GM23338 (cell line): ENCODE results near the gene KRT7. TPM values are rescaled to one million over a fixed set of nuclear protein-coding genes. Genes with fewer than 3 reads are reported as not detected.
A peak's percentile ranks its signal among the peaks of the same experiment; 100 is the strongest.

ENCODE experiments used
- ATAC-seq: fragments of 200-7000 bp; cut with Tn5 transposase; 3 replicates; pipeline ENCODE4 v1.9.1; 2020
- DNase-seq: peaks from one replicate; pipeline ENCODE4 v3.0.0-alpha.2; 2015; ENCODE audit warnings: low spot score
- H2AFZ ChIP-seq: fragments of 200-600 bp; sonication (generic); 2 replicates; pipeline ENCODE4 v1.8.0; 2016; ENCODE audit warnings: antibody characterized with exemption, mild to moderate bottlenecking, moderate library complexity
- H3F3A ChIP-seq: fragments of 200-600 bp; sonication (generic); replicated peaks from 2 replicates; pipeline ENCODE4 v1.8.0; 2017; ENCODE audit warnings: antibody characterized with exemption, mixed run types, low read depth
- H3K27ac ChIP-seq: fragments of 200-600 bp; sonication (generic); 2 replicates; pipeline ENCODE4 v1.6.1; 2016; ENCODE audit warnings: low read depth
- H3K27me3 ChIP-seq: fragments of 200-600 bp; sonication (generic); 2 replicates; pipeline ENCODE4 v1.8.0; 2016; ENCODE audit warnings: mild to moderate bottlenecking, mixed run types, moderate library complexity; ENCODE audit not compliant: insufficient read depth
- H3K36me3 ChIP-seq: fragments of 200-600 bp; sonication (generic); 2 replicates; pipeline ENCODE4 v1.8.0; 2016; ENCODE audit warnings: mild to moderate bottlenecking; ENCODE audit not compliant: insufficient read depth
- H3K4me1 ChIP-seq: fragments of 200-600 bp; sonication (generic); 2 replicates; pipeline ENCODE4 v1.8.0; 2016; ENCODE audit warnings: mild to moderate bottlenecking, moderate library complexity; ENCODE audit not compliant: insufficient read depth
- H3K4me2 ChIP-seq: fragments of 200-600 bp; sonication (generic); 2 replicates; pipeline ENCODE4 v1.7.1; 2017; ENCODE audit warnings: mixed run types
- H3K4me3 ChIP-seq: fragments of 200-600 bp; sonication (generic); 2 replicates; pipeline ENCODE4 v1.6.1; 2016; ENCODE audit warnings: mixed run types
- H3K79me2 ChIP-seq: fragments of 200-600 bp; sonication (generic); replicated peaks from 2 replicates; pipeline ENCODE4 v1.8.0; 2017; ENCODE audit warnings: mild to moderate bottlenecking; ENCODE audit not compliant: insufficient read depth
- H3K9me2 ChIP-seq: fragments of 200-600 bp; sonication (generic); 2 replicates; pipeline ENCODE4 v1.8.0; 2017; ENCODE audit not compliant: insufficient read depth
- H4K20me1 ChIP-seq: fragments of 200-600 bp; sonication (generic); replicated peaks from 2 replicates; pipeline ENCODE4 v1.8.0; 2017; ENCODE audit warnings: mild to moderate bottlenecking; ENCODE audit not compliant: insufficient read depth
- H3K27ac Mint-ChIP-seq: 2 replicates; pipeline ENCODE4 v1.8.0; 2020; ENCODE audit warnings: inconsistent platforms, mild to moderate bottlenecking, moderate library complexity, mixed read lengths
- H3K27me3 Mint-ChIP-seq: 3 replicates; pipeline ENCODE4 v1.8.0; 2022; ENCODE audit warnings: low read depth, mild to moderate bottlenecking, moderate library complexity, mixed read lengths, inconsistent platforms; ENCODE audit not compliant: insufficient read depth, poor library complexity
- H3K36me3 Mint-ChIP-seq: 3 replicates; pipeline ENCODE4 v1.8.0; 2021; ENCODE audit warnings: low read depth, mild to moderate bottlenecking, inconsistent platforms, moderate library complexity, mixed read lengths
- H3K4me1 Mint-ChIP-seq: 3 replicates; pipeline ENCODE4 v1.8.0; 2020; ENCODE audit warnings: mild to moderate bottlenecking, inconsistent platforms, mixed read lengths
- H3K4me3 Mint-ChIP-seq: 3 replicates; pipeline ENCODE4 v1.8.0; 2021; ENCODE audit warnings: moderate library complexity, mild to moderate bottlenecking, inconsistent platforms, mixed read lengths
- H3K9me3 Mint-ChIP-seq: 3 replicates; pipeline ENCODE4 v1.8.0; 2020; ENCODE audit warnings: moderate library complexity, mild to moderate bottlenecking, inconsistent platforms, mixed read lengths
- CREB1 ChIP-seq: fragments of 250-450 bp; sonication (Bioruptor Pico); IDR thresholded peaks from 2 replicates; pipeline ENCODE4 v1.5.0; 2020; ENCODE audit warnings: low read depth, mild to moderate bottlenecking, moderate library complexity
- EZH2phosphoT487 ChIP-seq: fragments of 200-600 bp; sonication (generic); IDR thresholded peaks from one replicate; pipeline ENCODE4 v1.8.1; 2018; ENCODE audit warnings: antibody characterized with exemption; ENCODE audit not compliant: unreplicated experiment
- JUNB ChIP-seq: IDR thresholded peaks from one replicate; pipeline ENCODE4 v1.6.1; 2016; ENCODE audit warnings: antibody characterized with exemption; ENCODE audit not compliant: unreplicated experiment
- NANOG ChIP-seq: IDR thresholded peaks from 2 replicates; pipeline ENCODE4 v1.6.1; 2016; ENCODE audit warnings: antibody characterized with exemption, borderline replicate concordance
- POLR2AphosphoS5 ChIP-seq: IDR thresholded peaks from 2 replicates; pipeline ENCODE4 v1.6.1; 2016; ENCODE audit warnings: antibody characterized with exemption, low read depth
- STAT1 ChIP-seq: IDR thresholded peaks from one replicate; pipeline ENCODE4 v1.6.1; 2016; ENCODE audit warnings: antibody characterized with exemption; ENCODE audit not compliant: unreplicated experiment
- ZNF114 ChIP-seq: fragments of 250-450 bp; sonication (Bioruptor Pico); IDR thresholded peaks from 2 replicates; pipeline ENCODE4 v1.5.0; 2020; ENCODE audit warnings: mild to moderate bottlenecking, moderate library complexity
- ZNF331 ChIP-seq: fragments of 250-450 bp; sonication (Bioruptor Pico); IDR thresholded peaks from 2 replicates; pipeline ENCODE4 v1.5.0; 2020; ENCODE audit warnings: low read depth, mild to moderate bottlenecking, moderate library complexity
- polyA plus RNA-seq: library from polyadenylated mRNA; unstranded; fragments of >200 nt; fragmentation: Nextera tagmentation; extraction: Ambion mirVana; gene quantifications from 2 replicates; pipeline ENCODE4 v1.2.1, GENCODE V29; 2016
- total RNA-seq: library from RNA; depleted of rRNA; stranded (reverse); fragments of >200 nt; shearing (Covaris generic); gene quantifications from 2 replicates; pipeline ENCODE4 v1.2.3, GENCODE V29; 2014
- TF ChIP-seq, protein P1 (sequence below), 2 experiments: fragments of 200-600 bp in 1 of 2; sonication (generic) in 1 of 2; conservative IDR thresholded peaks; 2 replicates each; pipeline versions ENCODE4 v1.5.1 to v1.6.1; 2016 to 2017; ENCODE audit warnings: antibody characterized with exemption in 2 of 2, low read depth in 2 of 2, mild to moderate bottlenecking in 2 of 2, moderate library complexity in 1 of 2
- TF ChIP-seq, protein P2 (sequence below): IDR thresholded peaks from one replicate; pipeline ENCODE4 v1.6.1; 2018; ENCODE audit warnings: antibody characterized with exemption; ENCODE audit not compliant: unreplicated experiment

KRT7 gene
- total and polyA plus RNA-seq, 2 experiments from 2014 or later = 6.5 to 9.4 TPM

DNA sequence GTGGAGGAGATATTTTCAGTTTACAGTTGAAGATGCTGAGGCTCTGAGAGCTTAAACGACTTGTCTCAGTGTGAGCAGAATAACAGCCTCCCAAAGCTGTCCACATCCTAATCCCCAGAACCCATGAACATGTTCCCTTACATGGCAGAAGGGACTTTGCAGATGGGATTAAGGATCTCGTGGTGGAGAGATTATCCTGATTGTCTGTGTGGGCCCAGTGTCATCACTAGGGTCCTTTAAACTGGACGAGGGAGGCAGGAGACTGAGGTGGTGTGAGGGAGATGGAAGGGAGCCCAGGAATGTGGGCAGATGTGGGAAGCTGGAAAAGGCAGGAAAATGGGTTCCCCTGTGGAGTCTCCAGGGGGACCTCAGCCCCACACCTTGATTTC is 31.6 kb upstream of the KRT7 start:
- Histone ChIP-seq H3F3A (no peaks in the 10 kb centered on the region), H3K9me2 (no peaks in the 10 kb centered on the region), H3K27ac (no peak overlapping the region), H2AFZ (peak overlapping the region; percentile 69; the same call in 1 of the 2 replicates), H4K20me1 (no peaks in the 10 kb centered on the region), H3K27me3 (no peaks in the 10 kb centered on the region), H3K4me3 (no peak overlapping the region), H3K4me1 (peaks cover 5% of the 10 kb centered on the region), H3K4me2 (no peak overlapping the region), H3K79me2 (no peaks in the 10 kb centered on the region), H3K36me3 (no peaks in the 10 kb centered on the region)
- ATAC-seq (no peak), DNase-seq (no peak)
- H3K36me3 Mint-ChIP-seq = no peaks in the 10 kb centered on the region
- no peaks in the 10 kb centered on the region for H3K9me3 Mint-ChIP-seq
- no peak for TF ChIP-seq STAT1
- no peak for TF ChIP-seq JUNB
- TF ChIP-seq, protein P1, sequence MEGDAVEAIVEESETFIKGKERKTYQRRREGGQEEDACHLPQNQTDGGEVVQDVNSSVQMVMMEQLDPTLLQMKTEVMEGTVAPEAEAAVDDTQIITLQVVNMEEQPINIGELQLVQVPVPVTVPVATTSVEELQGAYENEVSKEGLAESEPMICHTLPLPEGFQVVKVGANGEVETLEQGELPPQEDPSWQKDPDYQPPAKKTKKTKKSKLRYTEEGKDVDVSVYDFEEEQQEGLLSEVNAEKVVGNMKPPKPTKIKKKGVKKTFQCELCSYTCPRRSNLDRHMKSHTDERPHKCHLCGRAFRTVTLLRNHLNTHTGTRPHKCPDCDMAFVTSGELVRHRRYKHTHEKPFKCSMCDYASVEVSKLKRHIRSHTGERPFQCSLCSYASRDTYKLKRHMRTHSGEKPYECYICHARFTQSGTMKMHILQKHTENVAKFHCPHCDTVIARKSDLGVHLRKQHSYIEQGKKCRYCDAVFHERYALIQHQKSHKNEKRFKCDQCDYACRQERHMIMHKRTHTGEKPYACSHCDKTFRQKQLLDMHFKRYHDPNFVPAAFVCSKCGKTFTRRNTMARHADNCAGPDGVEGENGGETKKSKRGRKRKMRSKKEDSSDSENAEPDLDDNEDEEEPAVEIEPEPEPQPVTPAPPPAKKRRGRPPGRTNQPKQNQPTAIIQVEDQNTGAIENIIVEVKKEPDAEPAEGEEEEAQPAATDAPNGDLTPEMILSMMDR (conservative IDR thresholded peaks at IDR 0.05; ENCODE audit: low read depth in 2 of 2) = no peak
- TF ChIP-seq ZNF114 (CRISPR knock-in tag) = no peak
- H3K4me1 Mint-ChIP-seq = peaks cover 25% of the 10 kb centered on the region
- no peak overlapping the region for H3K4me3 Mint-ChIP-seq
- H3K27me3 Mint-ChIP-seq = peaks cover 4% of the 10 kb centered on the region
- no peak overlapping the region for H3K27ac Mint-ChIP-seq

DNA sequence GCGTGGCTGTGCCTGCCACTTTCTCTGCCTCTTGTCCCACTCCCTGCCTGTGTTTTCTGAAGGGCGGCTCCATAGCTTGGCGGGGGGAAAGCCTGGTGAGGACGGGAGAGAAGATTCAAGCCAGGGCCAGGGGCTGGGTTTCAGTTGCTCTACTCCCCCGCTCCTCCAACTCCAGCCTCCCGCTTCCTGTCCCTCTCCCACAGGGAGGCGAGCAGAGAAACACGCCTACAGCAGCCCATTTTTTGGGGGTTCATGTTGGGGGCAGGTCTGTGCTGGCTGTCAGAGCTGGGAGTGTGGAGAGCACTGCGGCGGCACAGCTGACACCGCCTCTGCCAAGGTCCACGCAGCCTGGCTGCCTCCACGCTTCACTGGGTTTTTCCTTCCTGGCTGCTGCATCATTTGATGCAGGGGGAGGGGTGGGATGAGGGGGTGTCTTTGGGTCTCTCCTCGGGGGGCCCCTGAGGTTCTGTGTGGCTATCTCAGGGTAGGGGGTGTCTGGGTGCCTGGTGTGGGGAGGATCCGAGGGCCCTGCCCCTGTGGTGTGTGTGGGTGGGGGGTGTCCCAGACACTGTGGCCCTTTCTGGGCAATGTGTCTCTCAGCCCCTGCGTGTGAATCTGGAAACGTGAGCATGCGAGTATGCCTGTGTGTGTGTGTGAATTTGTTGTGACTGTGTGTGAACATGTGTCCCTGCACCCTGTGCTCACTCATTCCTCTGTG is 30.5 kb upstream of the KRT7 start:
- peaks cover 25% of the 10 kb centered on the region for H3K4me1 Mint-ChIP-seq
- TF ChIP-seq POLR2AphosphoS5 = no peak
- no peak for TF ChIP-seq EZH2phosphoT487
- TF ChIP-seq, protein P1 (conservative IDR thresholded peaks at IDR 0.05; ENCODE audit: low read depth in 2 of 2) = no peak
- TF ChIP-seq ZNF331 = no peak
- TF ChIP-seq NANOG = no peak
- no peak for TF ChIP-seq CREB1 (CRISPR knock-in tag)
- TF ChIP-seq, protein P2, sequence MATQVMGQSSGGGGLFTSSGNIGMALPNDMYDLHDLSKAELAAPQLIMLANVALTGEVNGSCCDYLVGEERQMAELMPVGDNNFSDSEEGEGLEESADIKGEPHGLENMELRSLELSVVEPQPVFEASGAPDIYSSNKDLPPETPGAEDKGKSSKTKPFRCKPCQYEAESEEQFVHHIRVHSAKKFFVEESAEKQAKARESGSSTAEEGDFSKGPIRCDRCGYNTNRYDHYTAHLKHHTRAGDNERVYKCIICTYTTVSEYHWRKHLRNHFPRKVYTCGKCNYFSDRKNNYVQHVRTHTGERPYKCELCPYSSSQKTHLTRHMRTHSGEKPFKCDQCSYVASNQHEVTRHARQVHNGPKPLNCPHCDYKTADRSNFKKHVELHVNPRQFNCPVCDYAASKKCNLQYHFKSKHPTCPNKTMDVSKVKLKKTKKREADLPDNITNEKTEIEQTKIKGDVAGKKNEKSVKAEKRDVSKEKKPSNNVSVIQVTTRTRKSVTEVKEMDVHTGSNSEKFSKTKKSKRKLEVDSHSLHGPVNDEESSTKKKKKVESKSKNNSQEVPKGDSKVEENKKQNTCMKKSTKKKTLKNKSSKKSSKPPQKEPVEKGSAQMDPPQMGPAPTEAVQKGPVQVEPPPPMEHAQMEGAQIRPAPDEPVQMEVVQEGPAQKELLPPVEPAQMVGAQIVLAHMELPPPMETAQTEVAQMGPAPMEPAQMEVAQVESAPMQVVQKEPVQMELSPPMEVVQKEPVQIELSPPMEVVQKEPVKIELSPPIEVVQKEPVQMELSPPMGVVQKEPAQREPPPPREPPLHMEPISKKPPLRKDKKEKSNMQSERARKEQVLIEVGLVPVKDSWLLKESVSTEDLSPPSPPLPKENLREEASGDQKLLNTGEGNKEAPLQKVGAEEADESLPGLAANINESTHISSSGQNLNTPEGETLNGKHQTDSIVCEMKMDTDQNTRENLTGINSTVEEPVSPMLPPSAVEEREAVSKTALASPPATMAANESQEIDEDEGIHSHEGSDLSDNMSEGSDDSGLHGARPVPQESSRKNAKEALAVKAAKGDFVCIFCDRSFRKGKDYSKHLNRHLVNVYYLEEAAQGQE = no peak

More for the DNA sequence above, 30.5 kb upstream of the KRT7 start:
- Histone ChIP-seq H3K79me2 (no peaks in the 10 kb centered on the region), H3K4me2 (no peak overlapping the region), H3K4me3 (no peak overlapping the region), H3K27ac (no peak overlapping the region), H4K20me1 (no peaks in the 10 kb centered on the region), H3K9me2 (no peaks in the 10 kb centered on the region), H3K27me3 (no peaks in the 10 kb centered on the region), H3K4me1 (peaks cover 5% of the 10 kb centered on the region), H3K36me3 (no peaks in the 10 kb centered on the region), H2AFZ (peak overlapping the region; percentile 86), H3F3A (no peaks in the 10 kb centered on the region)
- Mint-ChIP-seq H3K9me3 (no peaks in the 10 kb centered on the region), H3K4me3 (no peak overlapping the region), H3K27me3 (peaks cover 2% of the 10 kb centered on the region), H3K36me3 (no peaks in the 10 kb centered on the region), H3K27ac (no peak overlapping the region; the same call in 1 of the 2 replicates)
- peak; percentile 44 for DNase-seq
- peak; percentile 19 for ATAC-seq
